ENCODE measurements around the gene MTMR6. TPM values are rescaled to one million over a fixed set of nuclear protein-coding genes. Genes with fewer than 3 reads are reported as not detected.

Gene MTMR6
- total and polyA plus RNA-seq, 8 donors = 3.2 to 11.2 (median 7.9) TPM

DNA sequence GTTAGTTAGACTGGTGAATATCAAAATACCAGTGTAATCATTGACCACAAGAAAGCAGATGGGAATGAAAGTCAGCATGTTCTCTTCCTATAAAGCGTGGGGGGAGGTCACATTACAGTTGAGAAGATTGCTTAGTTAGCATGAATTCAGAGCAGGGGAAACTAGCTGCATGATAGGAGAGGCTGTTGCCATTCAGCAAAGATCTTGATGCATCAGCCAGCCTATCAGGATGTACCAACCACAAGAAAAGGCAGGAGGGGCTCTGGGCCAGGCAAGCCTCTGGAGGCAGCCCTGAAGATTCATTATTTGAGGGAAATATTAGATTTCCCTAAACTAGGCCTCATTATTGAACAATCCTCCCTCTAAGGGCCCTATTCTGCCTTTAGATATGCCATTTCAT lies 5.0 kb upstream of the MTMR6 start:
- no peaks in the 10 kb centered on the region for H3K36me3 ChIP-seq
- no peak overlapping the region for H3K27ac ChIP-seq
- ATAC-seq = peak in 3 of 4 donors; percentile 23 to 62 (median 37)
- H3K27me3 ChIP-seq = no peaks in the 10 kb centered on the region
- no peaks in the 10 kb centered on the region for H3K4me1 ChIP-seq
- intact Hi-C loops (cut with DNase I) = no loop called here
- H3K9me3 ChIP-seq = no peaks in the 10 kb centered on the region
- WGBS, 2 donors = 14 to 19% methylated on average over 1 of the region's 1 CpG
- DNase-seq = peak in 1 of 6 donors; percentile 14
- FAIRE-seq = no peak
- no peak overlapping the region for H3K4me3 ChIP-seq
- no peak for TF ChIP-seq CTCF (IDR thresholded peaks at IDR 0.05)

GRCh38 chr13:25291691-25292090 lies 4.4 kb upstream of the MTMR6 start:
- WGBS, 2 donors = 7 to 18% methylated on average over 1 of the region's 1 CpG
- Histone ChIP-seq H3K27me3 (no peaks in the 10 kb centered on the region), H3K4me1 (no peaks in the 10 kb centered on the region), H3K27ac (no peak overlapping the region), H3K4me3 (no peak overlapping the region), H3K36me3 (no peaks in the 10 kb centered on the region), H3K9me3 (no peaks in the 10 kb centered on the region)
- FAIRE-seq = no peak
- DNase-seq = no peak
- TF ChIP-seq CTCF (IDR thresholded peaks at IDR 0.05) = no peak
- intact Hi-C loops (cut with DNase I) = no loop called here
- ATAC-seq = no peak

DNA sequence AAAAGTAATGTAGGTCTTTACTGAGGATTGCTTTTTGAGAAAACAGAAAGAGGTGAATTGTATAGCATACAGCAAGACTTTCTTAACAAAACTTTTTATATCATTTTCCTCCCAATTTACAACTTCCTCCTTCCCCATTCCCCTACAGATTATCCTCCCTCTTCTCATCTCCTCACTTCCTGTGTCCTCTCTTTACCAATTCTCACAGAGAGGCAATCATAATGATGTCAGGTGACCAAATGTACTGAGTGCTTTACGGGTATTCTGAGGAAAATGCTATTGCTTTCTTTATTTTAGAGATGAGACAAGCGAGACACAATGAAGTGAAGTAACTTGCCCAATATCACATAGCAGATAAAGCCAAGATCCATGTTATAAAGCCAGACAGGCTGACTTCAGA lies 1.7 kb upstream of the MTMR6 start:
- no peak overlapping the region for H3K27ac ChIP-seq
- no peak for DNase-seq

DNA sequence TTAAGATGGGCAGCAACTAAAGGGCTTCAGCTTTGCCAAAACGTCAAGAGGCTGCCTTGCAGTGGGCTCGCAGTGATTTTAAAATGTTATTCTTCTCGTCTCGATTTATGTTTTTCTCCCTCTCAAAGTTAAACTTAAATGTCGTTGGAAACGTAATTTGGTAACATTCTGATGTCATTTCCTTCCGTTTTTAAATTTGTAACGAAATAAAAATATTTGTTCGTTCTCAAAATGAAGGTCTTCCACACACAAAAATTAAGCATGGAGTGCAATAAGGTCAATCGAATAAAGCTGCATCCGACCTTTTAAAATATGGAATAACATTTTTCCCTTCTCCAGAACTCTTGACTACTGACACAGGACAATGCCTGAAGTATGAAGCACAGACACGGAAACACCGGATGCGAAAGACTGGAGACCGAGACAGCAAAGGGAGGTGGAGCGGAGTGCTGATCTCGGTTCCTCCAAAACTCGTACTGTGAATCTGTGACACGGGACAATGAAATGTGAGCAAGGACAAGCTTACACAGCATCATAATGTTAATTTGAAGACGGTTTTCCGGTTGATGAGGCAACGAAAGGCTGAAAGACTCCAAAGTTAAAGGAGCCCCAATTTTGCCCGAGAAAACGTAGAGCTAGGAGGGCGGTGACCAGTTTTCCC lies 850 bp downstream of the MTMR6 start:
- no peaks in the 10 kb centered on the region for H3K27me3 ChIP-seq
- intact Hi-C loops (cut with DNase I) = no loop called here
- no peak for FAIRE-seq
- no peaks in the 10 kb centered on the region for H3K9me3 ChIP-seq
- peak overlapping the region; percentile 51 to 91 (median 83) for H3K27ac ChIP-seq
- H3K4me3 ChIP-seq = peak overlapping the region; percentile 69 to 95 (median 90)
- peaks cover 0 to 11% (median 5%) of the 10 kb centered on the region in 3 donors for H3K4me1 ChIP-seq
- no peak for DNase-seq
- peak; percentile 30 to 72 (median 57) for ATAC-seq
- H3K36me3 ChIP-seq = no peaks in the 10 kb centered on the region
- 6 to 7% methylated on average over 25 of the region's 25 CpGs for WGBS, 2 donors
- TF ChIP-seq CTCF (IDR thresholded peaks at IDR 0.05) = no peak

More for the DNA sequence above, 1.7 kb upstream of the MTMR6 start:
- H3K9me3 ChIP-seq = no peaks in the 10 kb centered on the region
- intact Hi-C loops (cut with DNase I) = no loop called here
- H3K4me3 ChIP-seq = no peak overlapping the region
- peaks cover 0 to 11% (median 5%) of the 10 kb centered on the region in 3 donors for H3K4me1 ChIP-seq
- WGBS, 2 donors = 51 to 60% methylated on average over 2 of the region's 2 CpGs
- TF ChIP-seq CTCF (IDR thresholded peaks at IDR 0.05) = no peak
- ATAC-seq = no peak
- no peaks in the 10 kb centered on the region for H3K27me3 ChIP-seq
- no peak for FAIRE-seq
- no peaks in the 10 kb centered on the region for H3K36me3 ChIP-seq

- no peaks in the 10 kb centered on the region for H3K9me3 ChIP-seq
- intact Hi-C loops (cut with DNase I) = no loop called here
- H3K27ac ChIP-seq = no peak overlapping the region
- no peak overlapping the region for H3K4me3 ChIP-seq
- ATAC-seq (no peak), FAIRE-seq (no peak), DNase-seq (no peak)
- WGBS, 2 donors = 90 to 97% methylated on average over 1 of the region's 1 CpG
- H3K4me1 ChIP-seq = peaks cover 0 to 11% (median 5%) of the 10 kb centered on the region in 3 donors
- H3K27me3 ChIP-seq = no peaks in the 10 kb centered on the region
- no peaks in the 10 kb centered on the region for H3K36me3 ChIP-seq
- no peak for TF ChIP-seq CTCF (IDR thresholded peaks at IDR 0.05)
Measured at GRCh38 chr13:25281935-25282332, 5.4 kb downstream of the MTMR6 start.
